GM18951 (cell line): ENCODE data around the gene PGR.

Experiments
- POLR2A ChIP-seq: IDR thresholded peaks from 4 replicates; pipeline ENCODE4 v1.6.1; 2011; ENCODE audit warnings: mild to moderate bottlenecking; ENCODE audit not compliant: insufficient read length, insufficient read depth; ENCODE audit errors: extremely low read depth
- in situ Hi-C: fragments of 300-500 bp; cut with MboI; formaldehyde crosslinking; loops from one replicate; pipeline ENCODE4 v1.12.0; 2022; ENCODE audit warnings: low sequenced_read_pairs, mixed read lengths, inconsistent platforms; ENCODE audit not compliant: unreplicated experiment

The PGR gene

DNA sequence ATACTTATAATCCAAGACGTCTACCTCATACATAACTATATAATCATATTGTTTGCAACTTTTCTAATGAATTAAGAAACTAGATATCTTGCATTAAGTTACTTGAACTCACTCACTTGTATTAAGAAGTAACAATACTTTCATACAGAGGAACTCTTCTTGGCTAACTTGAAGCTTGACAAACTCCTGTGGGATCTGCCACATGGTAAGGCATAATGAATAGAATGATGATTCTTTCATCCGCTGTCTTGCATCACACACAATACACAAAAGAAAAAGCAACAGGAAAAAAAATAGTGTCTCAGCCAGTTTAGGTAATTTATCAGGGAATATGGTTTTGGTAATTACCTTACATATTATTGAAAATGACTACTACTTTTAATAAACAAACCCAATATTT lies 79.8 kb downstream of the PGR start:
- in situ Hi-C loops = no loop called here
- no peak for TF ChIP-seq POLR2A

DNA sequence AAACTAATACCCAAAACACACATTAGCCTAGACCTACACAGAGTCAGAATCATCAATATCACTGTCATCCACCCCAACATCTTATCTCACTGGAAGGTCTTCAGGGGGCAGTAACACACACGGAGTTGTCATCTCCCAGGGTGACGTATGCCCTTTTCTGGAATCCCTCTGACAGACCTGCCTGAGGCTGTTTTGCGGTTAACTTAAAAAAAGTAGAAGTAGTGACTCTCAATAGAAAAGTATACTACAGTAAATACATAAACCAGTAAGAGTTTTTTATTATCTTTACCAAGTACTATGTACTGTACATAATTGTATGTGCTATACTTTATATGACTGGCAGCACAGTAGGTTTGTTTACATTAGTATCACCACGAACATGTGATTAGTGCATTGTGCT lies 80.5 kb downstream of the PGR start:
- in situ Hi-C loops = no loop called here
- TF ChIP-seq POLR2A = no peak

DNA sequence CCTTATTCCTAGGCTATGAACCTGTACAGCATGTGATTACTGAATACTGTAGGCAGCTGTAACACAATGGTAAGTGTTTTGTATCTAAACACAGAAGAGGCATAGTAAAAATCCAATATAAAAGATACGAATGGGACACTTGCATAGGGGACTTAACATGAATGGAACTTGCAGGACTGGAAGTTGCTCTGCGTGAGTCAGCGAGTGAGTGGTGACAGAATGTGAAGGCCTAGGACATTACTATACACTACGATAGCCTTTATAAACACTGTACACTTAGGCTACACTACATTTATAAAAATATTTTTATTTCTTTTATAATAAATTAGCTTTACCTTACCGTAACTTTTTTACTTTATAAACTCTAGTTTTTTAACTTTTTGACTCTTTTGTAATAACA lies 81.1 kb downstream of the PGR start:
- in situ Hi-C loops = no loop called here
- no peak for TF ChIP-seq POLR2A

DNA sequence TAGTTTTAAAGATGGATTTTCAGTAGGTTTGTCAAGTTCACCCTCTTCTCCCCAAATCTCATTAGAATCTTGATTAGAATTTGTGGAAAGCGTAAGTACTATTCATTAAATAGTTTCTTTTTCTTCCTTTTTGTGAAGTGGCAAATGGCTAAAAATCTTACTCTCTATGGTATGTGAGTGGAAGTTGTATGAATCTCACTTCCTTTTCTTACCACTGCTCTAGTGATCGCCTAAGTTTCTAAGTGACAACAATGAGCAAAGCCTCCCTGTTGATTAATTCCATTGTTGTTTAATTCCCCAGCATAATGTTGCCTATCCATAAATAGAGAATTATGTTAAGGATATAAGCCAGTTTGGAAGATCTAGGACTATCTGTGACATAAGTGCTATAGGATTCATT lies 82.7 kb downstream of the PGR start:
- TF ChIP-seq POLR2A = no peak
- in situ Hi-C loops = no loop called here

DNA sequence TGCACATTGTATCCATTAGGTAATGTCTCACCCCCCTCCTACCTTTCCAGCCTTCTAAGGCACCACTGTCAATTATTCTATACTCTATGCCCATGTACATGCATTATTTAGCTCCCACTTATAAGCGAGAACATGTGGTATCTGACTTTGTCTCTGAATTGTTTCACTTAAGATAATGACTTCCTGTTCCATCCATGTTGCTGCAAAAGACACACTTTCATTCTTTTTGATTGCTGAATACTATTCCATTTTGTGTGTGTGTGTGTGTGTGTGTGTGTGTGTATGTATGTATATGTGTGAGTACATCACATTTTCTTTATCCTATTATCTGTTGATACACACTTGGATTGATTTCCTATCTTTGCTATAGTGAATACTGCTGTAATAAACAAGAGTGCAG lies 84.2 kb downstream of the PGR start:
- in situ Hi-C loops = no loop called here
- no peak for TF ChIP-seq POLR2A

DNA sequence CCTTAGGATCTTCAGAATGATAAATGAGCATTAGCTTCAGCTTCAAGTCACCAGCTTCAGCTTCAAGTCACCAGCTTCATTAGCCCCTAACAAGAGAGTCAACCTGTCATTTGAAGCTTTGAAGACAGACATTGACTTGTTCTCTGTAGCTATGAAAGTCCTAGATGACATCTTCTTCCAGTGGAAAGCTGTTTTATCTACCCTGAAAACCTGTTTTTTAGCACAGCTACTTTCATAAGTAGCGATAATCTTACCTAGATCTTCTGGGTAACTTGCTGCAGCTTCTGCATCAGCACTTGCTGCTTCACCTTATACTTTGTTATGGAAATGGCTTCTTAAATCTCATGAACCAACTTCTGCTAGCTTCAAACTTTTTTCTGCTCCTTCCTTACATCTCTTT lies 85.7 kb downstream of the PGR start:
- TF ChIP-seq POLR2A = no peak
- in situ Hi-C loops = no loop called here

DNA sequence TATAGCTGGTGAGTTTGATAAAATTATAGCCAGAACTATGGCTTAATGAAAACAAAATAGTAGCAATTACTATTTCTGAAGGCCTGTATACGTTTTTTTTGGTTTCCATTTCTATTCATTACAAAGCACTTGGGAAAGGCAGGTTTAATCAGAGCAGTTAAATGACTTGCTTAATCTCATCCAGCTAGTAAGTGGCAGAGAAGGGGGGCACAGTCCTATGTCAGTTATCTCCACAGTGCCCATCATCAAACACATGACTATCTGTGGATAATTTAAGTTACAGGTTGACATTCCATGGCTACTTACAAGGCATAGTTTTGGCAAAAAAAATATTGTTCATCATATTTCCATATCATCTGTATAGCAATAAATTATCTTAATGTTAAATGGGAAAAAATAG lies 93.7 kb downstream of the PGR start:
- in situ Hi-C loops = no loop called here
- no peak for TF ChIP-seq POLR2A

DNA sequence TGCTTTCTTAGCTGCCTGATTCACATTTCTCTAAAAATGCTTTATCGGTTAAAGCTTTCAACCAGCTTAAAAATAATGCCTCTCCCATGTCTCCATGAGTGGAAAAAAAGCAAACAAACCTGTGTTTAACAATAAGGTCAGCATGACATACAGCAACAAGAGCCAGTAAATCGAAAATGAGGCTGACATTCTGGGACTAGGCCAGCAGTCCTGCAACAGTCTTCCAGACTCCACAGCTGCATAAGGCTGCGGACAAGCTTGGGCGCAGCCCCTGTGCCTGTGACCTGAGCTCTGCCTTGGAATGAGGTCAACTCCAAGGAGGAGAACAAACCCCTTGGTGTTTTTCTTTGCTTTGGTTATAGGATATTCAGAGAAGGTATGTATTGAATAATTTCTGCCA lies 95.5 kb downstream of the PGR start:
- no peak for TF ChIP-seq POLR2A
- in situ Hi-C loops = no loop called here

DNA sequence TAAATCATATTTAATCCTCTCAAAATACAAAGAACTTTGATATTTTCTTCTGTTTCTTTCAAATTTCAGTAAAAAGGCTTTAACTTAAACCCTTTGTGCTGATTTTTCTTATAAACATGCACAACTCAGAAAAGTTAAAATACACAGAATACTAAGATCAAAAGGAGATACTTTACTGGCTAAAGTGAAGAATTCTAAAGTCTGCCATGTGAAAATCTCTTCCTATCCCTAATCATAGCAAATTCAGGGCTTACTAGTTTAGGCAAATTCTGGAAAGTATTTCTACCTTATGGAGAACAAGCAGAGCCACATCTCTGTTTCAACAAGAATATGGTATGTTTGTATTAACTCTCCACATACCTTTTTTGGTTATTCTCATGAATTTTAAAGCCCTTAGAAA lies 96.6 kb downstream of the PGR start:
- no peak for TF ChIP-seq POLR2A
- in situ Hi-C loops = no loop called here

DNA sequence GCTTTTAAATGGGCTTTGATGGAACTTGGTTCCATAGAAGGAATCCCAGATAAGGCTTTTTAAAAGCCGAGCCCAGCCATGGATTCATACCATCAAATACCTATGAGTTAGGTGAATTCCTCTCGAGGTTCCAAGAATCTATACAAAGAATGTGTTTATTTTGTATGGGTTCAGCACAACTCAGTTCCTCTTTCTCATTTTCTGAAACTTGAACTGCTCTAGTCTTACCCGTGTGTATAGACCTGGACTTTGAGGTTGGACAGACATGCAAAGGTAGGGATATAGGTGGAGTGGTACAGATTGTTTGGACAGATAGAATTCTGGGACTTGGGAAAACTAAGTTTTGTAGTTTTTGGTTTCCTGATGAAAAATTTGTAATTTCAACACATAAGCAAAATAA lies 97.9 kb downstream of the PGR start:
- in situ Hi-C loops = no loop called here
- TF ChIP-seq POLR2A = no peak

DNA sequence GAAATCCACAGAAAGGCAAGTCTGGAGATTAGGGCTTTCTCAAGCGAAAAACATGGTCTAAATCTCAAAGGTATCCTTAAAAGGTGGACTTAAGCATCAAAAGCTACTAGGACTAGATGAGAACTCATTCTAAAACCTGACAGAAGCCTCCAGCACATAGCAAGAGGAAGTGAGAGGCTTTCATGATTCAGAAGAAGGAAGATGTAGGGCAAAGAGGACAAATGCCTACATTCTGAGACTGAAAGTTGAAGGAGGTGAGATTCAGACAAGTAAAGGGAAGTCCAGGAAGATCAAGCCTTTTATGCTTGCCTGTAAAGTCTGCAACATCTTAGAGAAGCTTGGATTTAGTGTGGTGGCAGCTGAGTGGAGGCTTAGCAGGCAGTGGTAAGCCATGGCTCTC lies 98.9 kb downstream of the PGR start:
- TF ChIP-seq POLR2A = no peak
- in situ Hi-C loops = no loop called here

DNA sequence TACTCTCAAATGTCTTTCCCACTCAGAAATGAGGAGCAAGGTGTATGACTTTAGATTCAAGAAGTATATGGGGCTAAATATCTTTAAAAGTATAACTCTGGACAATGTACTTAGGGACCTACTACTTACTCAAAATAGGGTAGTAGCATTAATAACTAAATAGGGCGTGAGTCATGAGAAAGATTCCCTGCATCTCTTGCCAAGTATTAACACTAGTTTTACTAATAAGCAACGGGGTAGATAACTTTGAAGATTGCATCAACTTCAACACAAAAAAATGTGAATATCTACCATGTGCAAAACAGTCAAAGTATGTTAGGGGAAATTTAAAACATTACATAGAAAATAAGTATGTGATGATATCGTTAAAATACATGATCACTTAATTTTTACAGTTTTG lies 99.6 kb downstream of the PGR start:
- no peak for TF ChIP-seq POLR2A
- in situ Hi-C loops = no loop called here

DNA sequence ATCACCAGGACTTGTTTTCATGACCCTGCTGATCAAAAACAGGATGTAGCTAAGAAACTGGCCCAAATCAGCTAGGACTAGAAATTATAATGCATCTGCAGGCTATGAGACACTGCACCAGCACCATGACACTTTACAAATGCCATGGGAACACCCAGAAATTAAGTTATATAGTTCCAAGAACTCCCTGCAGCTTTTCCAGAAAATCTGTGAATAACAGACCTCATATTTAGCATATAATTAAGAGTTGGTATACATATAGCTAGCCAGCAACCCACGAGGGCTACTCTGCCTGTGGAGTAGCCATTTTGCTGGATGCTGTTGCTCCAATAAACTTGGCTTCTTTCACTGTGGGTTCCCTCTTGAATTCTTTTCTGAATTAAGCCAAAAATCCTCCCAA lies 101.0 kb downstream of the PGR start:
- no peak for TF ChIP-seq POLR2A
- in situ Hi-C loops = no loop called here

DNA sequence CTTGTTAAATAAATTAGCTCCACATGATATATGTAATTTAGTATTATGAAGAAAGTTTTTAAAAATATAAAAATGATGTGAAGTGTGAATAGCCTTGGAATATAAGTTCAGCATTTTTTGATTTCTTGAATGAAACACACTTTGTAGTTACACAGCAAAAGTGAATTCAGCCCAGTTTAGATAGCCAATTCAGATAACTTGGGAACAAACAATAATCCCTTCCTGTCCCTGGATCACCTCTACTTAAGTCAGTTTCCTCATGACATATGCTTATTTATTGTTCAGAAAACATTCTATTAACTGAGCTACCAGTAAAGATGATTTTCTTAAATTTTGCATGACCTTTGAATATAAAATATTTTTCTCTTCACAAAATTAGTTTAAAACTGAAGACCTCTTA lies 107.4 kb downstream of the PGR start:
- no peak for TF ChIP-seq POLR2A
- in situ Hi-C loops = no loop called here

DNA sequence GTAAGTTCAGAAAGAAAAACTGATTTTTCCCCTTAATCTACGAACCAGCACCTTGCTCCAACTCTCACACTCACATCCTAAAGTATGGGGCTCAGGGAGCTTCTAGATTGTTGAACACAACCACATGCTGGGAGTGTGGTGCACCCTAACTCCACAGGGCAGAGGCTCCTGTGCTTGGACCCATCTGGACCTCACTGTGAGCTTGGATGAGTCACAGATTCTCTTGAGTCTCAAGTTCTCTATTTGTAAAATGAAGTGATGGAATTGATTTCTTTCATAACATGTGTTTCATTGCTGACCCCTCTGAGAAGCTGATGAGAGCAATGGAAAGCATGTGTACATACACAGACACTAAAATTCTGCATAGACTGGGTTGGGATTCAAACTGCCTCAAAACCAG lies 109.7 kb downstream of the PGR start:
- no peak for TF ChIP-seq POLR2A
- in situ Hi-C loops = no loop called here
